HFF-Myc (cell line): ENCODE results near the gene HAPSTR1.
A peak's percentile ranks its signal among the peaks of the same experiment; 100 is the strongest.

ENCODE experiments used
- DNase-seq: peaks from one replicate; pipeline ENCODE4 v3.0.0-alpha.2; 2011; ENCODE audit warnings: low read depth; ENCODE audit errors: extremely low read depth
- H3K4me3 ChIP-seq: replicated peaks from 2 replicates; pipeline ENCODE4 v1.5.1; 2011; ENCODE audit warnings: low read depth, mild to moderate bottlenecking, control low read depth, low read length
- CTCF ChIP-seq: IDR thresholded peaks from 2 replicates; pipeline ENCODE4 v1.5.1; 2012; ENCODE audit warnings: mild to moderate bottlenecking, low read depth, low read length, control low read depth; ENCODE audit errors: missing control alignments

The HAPSTR1 gene

GRCh38 chr16:9125658-9126505 lies 34.4 kb downstream of the HAPSTR1 start:
- DNase-seq, result no peak
- no peak overlapping the region for H3K4me3 ChIP-seq
- TF ChIP-seq CTCF, result no peak

- TF ChIP-seq CTCF, result no peak
- H3K4me3 ChIP-seq, result no peak overlapping the region
- DNase-seq, result no peak
These were observed 35.2 kb downstream of the HAPSTR1 start for GRCh38 chr16:9126609-9127008.

- no peak for DNase-seq
- no peak for TF ChIP-seq CTCF
- no peak overlapping the region for H3K4me3 ChIP-seq
These were observed 37.2 kb downstream of the HAPSTR1 start for GRCh38 chr16:9128346-9129342.

- TF ChIP-seq CTCF, result no peak
- H3K4me3 ChIP-seq, result no peak overlapping the region
- DNase-seq, result no peak
These were observed 42.9 kb downstream of the HAPSTR1 start for GRCh38 chr16:9134306-9134705.

GRCh38 chr16:9134739-9135138 lies 43.3 kb downstream of the HAPSTR1 start:
- peak; percentile 64 for TF ChIP-seq CTCF
- no peak for DNase-seq
- no peak overlapping the region for H3K4me3 ChIP-seq

- DNase-seq, result no peak
- H3K4me3 ChIP-seq, result no peak overlapping the region
- TF ChIP-seq CTCF, result no peak
These were observed 44.4 kb downstream of the HAPSTR1 start for GRCh38 chr16:9135797-9136196.
